ENCODE measurements around the gene MTCL1. TPM values are rescaled to one million over a fixed set of nuclear protein-coding genes. Genes with fewer than 3 reads are reported as not detected.

Gene MTCL1
- total and polyA plus RNA-seq, 9 donors = 2.2 to 9.6 (median 6.5) TPM

DNA sequence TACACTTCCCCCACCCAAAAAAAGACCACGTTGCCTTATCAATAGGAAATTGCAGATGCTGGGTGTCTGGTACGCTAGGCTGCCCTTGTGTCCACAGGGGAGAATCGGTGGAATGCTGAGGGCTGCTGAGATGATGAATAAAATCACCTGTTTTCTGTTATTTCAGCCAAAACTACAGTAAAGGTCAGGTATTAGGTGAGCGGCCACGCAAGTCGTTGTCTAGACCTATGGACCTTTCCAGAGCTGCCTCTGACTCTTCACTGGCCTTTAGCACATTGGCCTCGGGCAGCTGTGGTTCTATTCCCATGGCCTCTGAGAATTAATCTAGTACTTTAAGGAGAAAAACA lies 89.6 kb downstream of the MTCL1 start:
- TF ChIP-seq EP300 (IDR thresholded peaks at IDR 0.05) (no peak), POLR2A (IDR thresholded peaks at IDR 0.05) (no peak)
- TF ChIP-seq, protein P1, sequence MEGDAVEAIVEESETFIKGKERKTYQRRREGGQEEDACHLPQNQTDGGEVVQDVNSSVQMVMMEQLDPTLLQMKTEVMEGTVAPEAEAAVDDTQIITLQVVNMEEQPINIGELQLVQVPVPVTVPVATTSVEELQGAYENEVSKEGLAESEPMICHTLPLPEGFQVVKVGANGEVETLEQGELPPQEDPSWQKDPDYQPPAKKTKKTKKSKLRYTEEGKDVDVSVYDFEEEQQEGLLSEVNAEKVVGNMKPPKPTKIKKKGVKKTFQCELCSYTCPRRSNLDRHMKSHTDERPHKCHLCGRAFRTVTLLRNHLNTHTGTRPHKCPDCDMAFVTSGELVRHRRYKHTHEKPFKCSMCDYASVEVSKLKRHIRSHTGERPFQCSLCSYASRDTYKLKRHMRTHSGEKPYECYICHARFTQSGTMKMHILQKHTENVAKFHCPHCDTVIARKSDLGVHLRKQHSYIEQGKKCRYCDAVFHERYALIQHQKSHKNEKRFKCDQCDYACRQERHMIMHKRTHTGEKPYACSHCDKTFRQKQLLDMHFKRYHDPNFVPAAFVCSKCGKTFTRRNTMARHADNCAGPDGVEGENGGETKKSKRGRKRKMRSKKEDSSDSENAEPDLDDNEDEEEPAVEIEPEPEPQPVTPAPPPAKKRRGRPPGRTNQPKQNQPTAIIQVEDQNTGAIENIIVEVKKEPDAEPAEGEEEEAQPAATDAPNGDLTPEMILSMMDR (IDR thresholded peaks at IDR 0.05) = no peak
- Histone ChIP-seq H3K27ac (no peak overlapping the region), H3K9me3 (no peaks in the 10 kb centered on the region), H3K36me3 (no peaks in the 10 kb centered on the region), H3K4me1 (ENCODE audit: insufficient read depth) (no peaks in the 10 kb centered on the region), H3K27me3 (no peaks in the 10 kb centered on the region), H3K4me3 (no peak overlapping the region)
- no peak for DNase-seq
- intact Hi-C loops (cut with DNase I) = no loop called here
- 76 to 79% (median 77%) methylated on average over 7 of the region's 7 CpGs for WGBS, 3 donors

DNA sequence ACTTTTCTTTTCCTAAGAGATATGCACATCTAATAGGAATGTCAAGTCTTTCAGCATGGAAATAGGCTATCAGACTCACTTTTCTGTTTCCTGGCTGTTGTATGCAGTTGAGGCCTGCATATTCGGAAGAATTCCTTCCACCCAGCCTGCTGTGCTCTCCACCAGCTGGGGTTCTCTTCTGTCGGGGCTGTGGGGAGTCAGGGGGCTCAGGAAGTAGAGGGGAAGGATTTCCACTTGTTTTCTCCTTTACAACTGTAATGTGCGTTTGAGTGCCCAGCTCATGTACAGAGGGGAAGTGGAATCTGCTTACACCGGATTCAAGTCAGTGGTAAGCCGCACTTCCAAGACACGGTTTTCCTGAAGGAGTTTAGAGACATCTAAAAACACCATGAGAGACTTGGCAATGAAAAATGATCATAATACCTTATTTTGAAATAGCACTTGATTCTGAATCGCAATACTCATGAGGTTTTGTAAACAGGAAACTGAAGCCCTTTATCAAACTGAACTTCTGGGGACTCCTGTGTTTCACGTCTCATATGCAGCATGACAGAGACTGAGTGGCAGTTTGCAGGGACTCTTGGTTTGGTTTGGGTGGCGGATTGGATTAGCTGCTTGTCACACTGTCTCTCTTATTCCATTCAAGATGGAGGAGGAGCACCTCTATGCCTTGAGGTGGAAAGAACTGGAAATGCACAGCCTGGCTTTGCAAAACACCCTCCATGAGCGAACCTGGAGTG lies 90.4 kb downstream of the MTCL1 start:
- intact Hi-C loops (cut with DNase I) = no loop called here
- no peak overlapping the region for H3K27ac ChIP-seq
- WGBS, 3 donors = 78 to 85% (median 80%) methylated on average over 10 of the region's 10 CpGs

DNA sequence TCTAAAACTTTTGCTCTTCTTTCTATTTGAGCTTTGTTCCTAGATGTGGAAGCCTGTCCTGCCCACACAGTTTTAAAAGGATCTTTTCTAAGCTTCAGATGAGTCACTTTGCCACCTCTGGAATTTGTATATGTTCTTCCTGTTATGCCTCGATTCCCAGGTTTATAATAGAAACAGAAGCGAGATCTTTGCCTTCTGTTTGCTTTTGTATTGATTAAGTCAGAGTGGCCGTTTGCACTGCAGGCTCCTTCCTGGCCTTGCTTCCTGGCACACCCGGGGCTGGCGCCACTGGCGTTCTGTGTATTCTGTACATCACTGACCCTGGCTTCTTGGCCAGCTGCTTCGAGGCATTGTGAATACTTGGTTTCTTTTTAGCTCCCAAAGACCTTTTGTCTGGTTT lies 91.8 kb downstream of the MTCL1 start:
- DNase-seq = no peak
- H3K4me3 ChIP-seq = no peak overlapping the region
- H3K27me3 ChIP-seq = no peaks in the 10 kb centered on the region
- H3K27ac ChIP-seq = no peak overlapping the region
- intact Hi-C loops (cut with DNase I) = no loop called here
- peaks cover 2% of the 10 kb centered on the region for H3K4me1 ChIP-seq (ENCODE audit: insufficient read depth)
- 52 to 66% (median 61%) methylated on average over 7 of the region's 7 CpGs for WGBS, 3 donors
- TF ChIP-seq, protein P1 (IDR thresholded peaks at IDR 0.05) = no peak
- TF ChIP-seq POLR2A (IDR thresholded peaks at IDR 0.05) (no peak), EP300 (IDR thresholded peaks at IDR 0.05) (no peak)
- H3K9me3 ChIP-seq = no peaks in the 10 kb centered on the region
- H3K36me3 ChIP-seq = no peaks in the 10 kb centered on the region

More for the DNA sequence above, 90.4 kb downstream of the MTCL1 start:
- Histone ChIP-seq H3K36me3 (no peaks in the 10 kb centered on the region), H3K27me3 (no peaks in the 10 kb centered on the region), H3K4me3 (no peak overlapping the region), H3K9me3 (no peaks in the 10 kb centered on the region), H3K4me1 (ENCODE audit: insufficient read depth) (no peaks in the 10 kb centered on the region)
- TF ChIP-seq, protein P1 (IDR thresholded peaks at IDR 0.05) = no peak
- TF ChIP-seq POLR2A (IDR thresholded peaks at IDR 0.05) (no peak), EP300 (IDR thresholded peaks at IDR 0.05) (no peak)
- DNase-seq = no peak

DNA sequence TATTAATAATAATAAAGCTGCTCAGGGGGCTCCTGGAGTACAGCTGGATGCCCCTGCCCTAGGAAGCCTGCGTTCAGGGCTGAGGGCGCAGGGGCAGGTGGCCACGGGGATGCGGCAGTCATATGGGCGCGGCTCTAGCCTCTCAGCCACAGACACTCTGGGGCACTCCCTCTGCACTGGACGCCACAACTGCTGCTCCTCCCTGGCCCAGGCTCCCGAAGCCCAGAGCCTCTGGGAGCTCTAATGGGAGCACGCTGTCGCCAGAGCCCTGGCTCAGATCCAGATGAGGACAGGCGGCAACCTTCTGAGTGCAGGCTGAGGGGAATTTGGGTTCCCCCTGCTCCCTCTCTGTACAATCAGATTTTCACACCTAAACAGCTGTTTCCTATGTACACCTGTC lies 93.6 kb downstream of the MTCL1 start:
- Histone ChIP-seq H3K27me3 (no peaks in the 10 kb centered on the region), H3K4me1 (ENCODE audit: insufficient read depth) (peaks cover 2% of the 10 kb centered on the region), H3K9me3 (no peaks in the 10 kb centered on the region), H3K4me3 (no peak overlapping the region), H3K36me3 (no peaks in the 10 kb centered on the region), H3K27ac (no peak overlapping the region)
- no peak for DNase-seq
- TF ChIP-seq EP300 (IDR thresholded peaks at IDR 0.05) (no peak), POLR2A (IDR thresholded peaks at IDR 0.05) (no peak)
- TF ChIP-seq, protein P1 (IDR thresholded peaks at IDR 0.05) = no peak
- WGBS, 3 donors = 62 to 79% (median 78%) methylated on average over 11 of the region's 11 CpGs
- intact Hi-C loops (cut with DNase I) = no loop called here

All from ovary (tissue), 9 donors.